Ovary (tissue), 3 donors: ENCODE measurements around the gene UTS2R.

Experiments used
- POLR2A ChIP-seq: fragments of 450-650 bp; IDR thresholded peaks from one replicate; pipeline ENCODE4 v1.6.1; 2017; ENCODE audit warnings: antibody characterized with exemption, mild to moderate bottlenecking, moderate library complexity
- TF ChIP-seq, protein P1 (sequence below), 3 donors: fragments of 450-650 bp in 2 of 3; fragments of 200-600 bp in 1 of 3; IDR thresholded peaks; one replicate each; pipeline versions ENCODE4 v1.5.1 to v1.8.0; 2016 to 2022; ENCODE audit warnings: antibody characterized with exemption in 3 of 3, mild to moderate bottlenecking in 1 of 3
- donor health status: DM: no; HTN: no; CAD: no.

DNA sequence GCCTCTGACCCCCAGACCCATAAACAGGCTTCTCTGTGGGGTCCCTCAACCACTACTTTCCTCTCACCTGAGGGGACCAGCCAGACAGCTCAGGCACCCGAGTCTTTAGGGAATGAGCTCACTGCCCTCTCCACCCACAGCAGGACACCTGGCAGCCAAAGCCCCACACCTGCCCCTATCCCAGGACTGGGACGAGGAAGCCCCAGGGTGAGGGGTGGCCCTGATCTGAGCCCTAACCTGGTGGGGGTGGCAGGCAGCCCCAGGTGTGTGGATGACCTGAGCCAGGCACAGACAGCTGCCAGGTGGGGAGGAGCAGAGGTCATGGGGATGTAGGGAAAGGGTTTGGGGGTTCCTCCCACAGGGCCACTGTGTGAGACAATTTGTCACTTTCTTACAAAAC is 14.2 kb upstream of the UTS2R start:
- TF ChIP-seq, protein P1, sequence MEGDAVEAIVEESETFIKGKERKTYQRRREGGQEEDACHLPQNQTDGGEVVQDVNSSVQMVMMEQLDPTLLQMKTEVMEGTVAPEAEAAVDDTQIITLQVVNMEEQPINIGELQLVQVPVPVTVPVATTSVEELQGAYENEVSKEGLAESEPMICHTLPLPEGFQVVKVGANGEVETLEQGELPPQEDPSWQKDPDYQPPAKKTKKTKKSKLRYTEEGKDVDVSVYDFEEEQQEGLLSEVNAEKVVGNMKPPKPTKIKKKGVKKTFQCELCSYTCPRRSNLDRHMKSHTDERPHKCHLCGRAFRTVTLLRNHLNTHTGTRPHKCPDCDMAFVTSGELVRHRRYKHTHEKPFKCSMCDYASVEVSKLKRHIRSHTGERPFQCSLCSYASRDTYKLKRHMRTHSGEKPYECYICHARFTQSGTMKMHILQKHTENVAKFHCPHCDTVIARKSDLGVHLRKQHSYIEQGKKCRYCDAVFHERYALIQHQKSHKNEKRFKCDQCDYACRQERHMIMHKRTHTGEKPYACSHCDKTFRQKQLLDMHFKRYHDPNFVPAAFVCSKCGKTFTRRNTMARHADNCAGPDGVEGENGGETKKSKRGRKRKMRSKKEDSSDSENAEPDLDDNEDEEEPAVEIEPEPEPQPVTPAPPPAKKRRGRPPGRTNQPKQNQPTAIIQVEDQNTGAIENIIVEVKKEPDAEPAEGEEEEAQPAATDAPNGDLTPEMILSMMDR (IDR thresholded peaks at IDR 0.05) = no peak
- TF ChIP-seq POLR2A = no peak
